K562 (cell line): ENCODE results near the gene FANCC. TPM values are rescaled to one million over a fixed set of nuclear protein-coding genes. Genes with fewer than 3 reads are reported as not detected.

Source experiments
- ATAC-seq: fragments of 200-7000 bp; cut with Tn5 transposase; 3 replicates; pipeline ENCODE4 v1.9.1; 2020; ENCODE audit warnings: moderate library complexity
- BruUV-seq: library from RNA; stranded (reverse); fragments of 400-500 nt; replicated peaks from 2 replicates; lab custom pipeline; 2021; lab: Mats Ljungman, UMichigan
- CTCF ChIA-PET: fragments of 300-600 bp; formaldehyde crosslinking; extraction: SDS; loops from one replicate; lab custom pipeline; 2021; ENCODE audit warnings: low intra/inter-chr PET ratio; lab: Yijun Ruan, JAX
- POLR2A ChIA-PET: fragments of 300-600, 350-650 bp; sonication (Branson Sonifier 250); formaldehyde crosslinking; extraction: SDS; loops from one replicate; lab custom pipeline; 2021; ENCODE audit warnings: antibody characterized with exemption, inconsistent platforms; lab: Yijun Ruan, JAX
- DNase-seq, 4 experiments: peaks; one replicate each; pipeline versions ENCODE4 v3.0.0 to v3.0.0-alpha.2; 2011 to 2018; ENCODE audit warnings: low spot score in 3 of 4, mixed read lengths in 3 of 4; ENCODE audit errors: extremely low read depth in 1 of 4
- FAIRE-seq: peaks from 2 replicates; lab custom pipeline; 2011; peaks lifted over from hg19 to GRCh38; lab: Jason Lieb, UNC
- H2AFZ ChIP-seq: 2 replicates; pipeline ENCODE4 v1.6.0; 2011; ENCODE audit warnings: low read depth, low read length, control low read depth, inconsistent platforms
- H3K27ac ChIP-seq: fragments of 200-600 bp; 3 replicates; pipeline ENCODE4 v1.8.0; 2011; ENCODE audit warnings: low read depth, mild to moderate bottlenecking, control low read depth, inconsistent platforms, low read length, moderate library complexity, mixed read lengths; ENCODE audit errors: extremely low read depth
- H3K27me3 ChIP-seq, 2 experiments: fragments of 300-600 bp in 1 of 2; 2 replicates in 1 of 2; 3 replicates in 1 of 2; pipeline versions ENCODE4 v1.6.0 to v1.8.0; 2011; ENCODE audit warnings: inconsistent platforms in 2 of 2, low read length in 2 of 2, mild to moderate bottlenecking in 1 of 2, mixed read lengths in 1 of 2, moderate library complexity in 1 of 2; ENCODE audit not compliant: control insufficient read depth in 2 of 2, insufficient read depth in 2 of 2
- H3K36me3 ChIP-seq: fragments of 300-600 bp; 3 replicates; pipeline ENCODE4 v1.8.0; 2011; ENCODE audit warnings: mild to moderate bottlenecking, low read length, inconsistent platforms; ENCODE audit not compliant: control insufficient read depth, insufficient read depth
- H3K4me1 ChIP-seq, 2 experiments: fragments of 200-600 bp in 1 of 2; replicated peaks in 1 of 2; 2 replicates in 1 of 2; 3 replicates in 1 of 2; pipeline versions ENCODE4 v1.5.1 to v1.8.0; 2011; ENCODE audit warnings: inconsistent platforms in 2 of 2, low read length in 2 of 2, mild to moderate bottlenecking in 1 of 2, mixed read lengths in 1 of 2, moderate library complexity in 1 of 2; ENCODE audit not compliant: control insufficient read depth in 2 of 2, insufficient read depth in 2 of 2
- H3K4me2 ChIP-seq: 2 replicates; pipeline ENCODE4 v1.6.1; 2011; ENCODE audit warnings: low read length, control low read depth, inconsistent platforms, mixed read lengths; ENCODE audit not compliant: insufficient read depth
- H3K4me3 ChIP-seq: fragments of 200-600 bp; sonication (generic), shearing (Covaris generic); 2 replicates; pipeline ENCODE4 v1.5.1; 2016; ENCODE audit warnings: control low read depth, inconsistent platforms
- H3K79me2 ChIP-seq: fragments of 200-600 bp; 3 replicates; pipeline ENCODE4 v1.8.0; 2011; ENCODE audit warnings: low read length, inconsistent platforms; ENCODE audit not compliant: control insufficient read depth, insufficient read depth
- H3K9ac ChIP-seq, 2 experiments: 2 replicates each; pipeline versions ENCODE4 v1.6.0 to v1.6.1; 2011; ENCODE audit warnings: low read depth in 2 of 2, low read length in 2 of 2, control low read depth in 1 of 2, inconsistent platforms in 1 of 2, mild to moderate bottlenecking in 1 of 2, mixed read lengths in 1 of 2; ENCODE audit not compliant: insufficient read depth in 1 of 2
- H3K9me1 ChIP-seq: one replicate; pipeline ENCODE4 v1.6.0; 2011; ENCODE audit warnings: inconsistent platforms, mild to moderate bottlenecking, low read length, moderate library complexity; ENCODE audit not compliant: control insufficient read depth, insufficient read depth
- H3K9me3 ChIP-seq: replicated peaks from 2 replicates; pipeline ENCODE4 v1.5.1; 2011; ENCODE audit warnings: low read depth, low read length, inconsistent platforms; ENCODE audit not compliant: control insufficient read depth, insufficient read depth
- H4K20me1 ChIP-seq: replicated peaks from 2 replicates; pipeline ENCODE4 v1.6.1; 2011; ENCODE audit warnings: low read length, inconsistent platforms, mixed read lengths; ENCODE audit not compliant: control insufficient read depth, insufficient read depth
- CEBPG ChIP-seq, 3 experiments: fragments of 200-800 bp in 1 of 3; sonication (Bioruptor generic) in 1 of 3; sonication (generic) in 1 of 3; formaldehyde crosslinking in 1 of 3; IDR thresholded peaks in 2 of 3; conservative IDR thresholded peaks in 1 of 3; 2 replicates each; pipeline versions ENCODE4 v1.6.1 to v1.8.0; 2016 to 2022; ENCODE audit warnings: missing compliant biosample characterization in 2 of 3, missing genetic modification characterization in 2 of 3, mild to moderate bottlenecking in 1 of 3, missing genetic modification reagents in 1 of 3
- HOXB6 ChIP-seq: fragments of 250-450 bp; sonication (Bioruptor Pico); IDR thresholded peaks from 2 replicates; pipeline ENCODE4 v1.5.1; 2022; ENCODE audit warnings: mild to moderate bottlenecking, borderline replicate concordance
- MYNN ChIP-seq, 2 experiments: sonication (generic); formaldehyde crosslinking in 1 of 2; IDR thresholded peaks; 2 replicates each; pipeline versions ENCODE4 v1.5.0 to v1.6.1; 2016 to 2020; ENCODE audit warnings: antibody characterized with exemption in 1 of 2, missing genetic modification reagents in 1 of 2
- NRF1 ChIP-seq, 2 experiments: fragments of 450-650 bp; IDR thresholded peaks in 1 of 2; conservative IDR thresholded peaks in 1 of 2; 2 replicates each; pipeline ENCODE4 v1.6.1; 2014; ENCODE audit warnings: mild to moderate bottlenecking in 2 of 2
- POLR2A ChIP-seq: fragments of 450-650 bp; conservative IDR thresholded peaks from 2 replicates; pipeline ENCODE4 v1.6.1; 2016
- RFX5 ChIP-seq: IDR thresholded peaks from 2 replicates; pipeline ENCODE4 v1.6.1; 2011; ENCODE audit warnings: low read depth, mild to moderate bottlenecking, improper control_type of control experiment, low read length
- SRSF9 ChIP-seq: fragments of 200-400 bp; formaldehyde crosslinking; IDR thresholded peaks from 2 replicates; pipeline ENCODE4 v1.6.1; 2017; ENCODE audit warnings: low read depth, low read length, borderline replicate concordance
- TFAM ChIP-seq: fragments of 250-450 bp; sonication (Bioruptor Pico); conservative IDR thresholded peaks from 2 replicates; pipeline ENCODE4 v1.5.0; 2021; ENCODE audit warnings: mild to moderate bottlenecking, moderate library complexity
- ZNF140 ChIP-seq: fragments of 250-450 bp; sonication (Bioruptor Pico); IDR thresholded peaks from 2 replicates; pipeline ENCODE4 v1.8.0; 2021; ENCODE audit warnings: moderate library complexity, mild to moderate bottlenecking, inconsistent platforms
- ZNF217 ChIP-seq: sonication (generic); formaldehyde crosslinking; IDR thresholded peaks from 2 replicates; pipeline ENCODE4 v1.8.0; 2022; ENCODE audit warnings: mild to moderate bottlenecking, missing genetic modification reagents
- WGBS: fragments of 100-300 bp; shearing (Covaris generic); methylation state at CpG from one replicate; pipeline ENCODE4 v1.1.6; 2016; ENCODE audit warnings: low coverage, mixed read lengths; ENCODE audit not compliant: insufficient coverage; ENCODE audit errors: missing lambda C conversion rate; 5-methylcytosine and 5-hydroxymethylcytosine counted together
- in situ Hi-C: fragments of 300-500 bp; cut with MboI; formaldehyde crosslinking; loops from 4 replicates; pipeline ENCODE4 v1.15.0; 2018; ENCODE audit warnings: inconsistent platforms, mixed read lengths
- intact Hi-C: fragments of 100-400 bp; cut with micrococcal nuclease; formaldehyde crosslinking; loops from 2 replicates; pipeline ENCODE4 v1.14.2; 2022
- polyA plus RNA-seq, 8 experiments: library from polyadenylated mRNA; depleted of rRNA in 4 of 8; stranded (reverse) in 5 of 8; unstranded in 3 of 8; fragments of >200 nt; fragmentation: Nextera tagmentation in 2 of 8; fragmentation: Illumina TruSeq in 1 of 8; extraction: Ambion mirVana in 2 of 8; extraction: Trizol in 1 of 8; gene quantifications; 2 replicates each; pipeline versions ENCODE4 v1.2.1 to v1.2.3, GENCODE V29; 2011 to 2014; ENCODE audit warnings: inconsistent platforms in 1 of 8, missing spikeins in 1 of 8
- total RNA-seq, 7 experiments: library from RNA; depleted of rRNA in 6 of 7; stranded (reverse); fragments of >200 nt in 6 of 7; fragmentation: Illumina TruSeq in 2 of 7; extraction: Trizol in 2 of 7; gene quantifications; 2 replicates each; pipeline versions ENCODE4 v1.2.1 to v1.2.3, GENCODE V29; 2011 to 2021; ENCODE audit warnings: low replicate concordance in 1 of 7
- TF ChIP-seq, protein P1 (sequence below): sonication (generic); formaldehyde crosslinking; IDR thresholded peaks from 2 replicates; pipeline ENCODE4 v1.8.0; 2022; ENCODE audit warnings: mild to moderate bottlenecking, missing genetic modification reagents
- TF ChIP-seq, protein P2 (sequence below), 2 experiments: fragments of 450-650 bp; IDR thresholded peaks; 2 replicates each; pipeline ENCODE4 v1.6.1; 2018; ENCODE audit warnings: mild to moderate bottlenecking in 2 of 2, low read depth in 1 of 2; ENCODE audit not compliant: partially characterized antibody in 2 of 2
- TF ChIP-seq, protein P3 (sequence below): IDR thresholded peaks from 2 replicates; pipeline ENCODE4 v1.6.1; 2011; ENCODE audit not compliant: insufficient read length; ENCODE audit errors: extremely low read depth

The FANCC gene
- total and polyA plus RNA-seq, 9 of the 15 experiments (the other 6 are each of a cell fraction or from before 2014, with no cell fraction given) = 4.6 to 18.4 (median 14.2) TPM

DNA sequence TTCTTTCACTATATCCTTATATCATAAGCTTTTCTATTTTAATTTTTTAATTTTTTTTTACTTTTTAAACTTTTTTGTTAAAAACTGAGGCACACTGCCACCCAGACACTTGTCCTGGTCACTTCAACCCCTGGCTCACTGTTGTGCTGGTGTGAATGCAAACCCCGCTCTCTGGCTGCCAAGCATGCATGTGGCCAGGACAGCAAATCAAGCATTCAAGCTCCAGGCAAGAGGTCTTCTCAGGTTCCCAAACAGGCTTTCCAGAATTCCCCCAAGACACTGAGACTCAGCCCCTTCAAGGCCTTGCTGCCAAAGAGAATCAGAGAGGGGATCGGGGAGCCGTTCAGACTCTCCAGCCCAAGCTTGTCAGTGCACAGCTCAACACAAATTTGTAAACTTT, 139.9 kb downstream of the FANCC start:
- Histone ChIP-seq H3K79me2 (no peaks in the 10 kb centered on the region), H3K4me2 (no peak overlapping the region), H3K27ac (no peak overlapping the region), H3K9me1 (no peaks in the 10 kb centered on the region), H3K9me3 (no peaks in the 10 kb centered on the region)
- 88% methylated on average over 3 of the region's 3 CpGs for WGBS
- TF ChIP-seq, protein P1, sequence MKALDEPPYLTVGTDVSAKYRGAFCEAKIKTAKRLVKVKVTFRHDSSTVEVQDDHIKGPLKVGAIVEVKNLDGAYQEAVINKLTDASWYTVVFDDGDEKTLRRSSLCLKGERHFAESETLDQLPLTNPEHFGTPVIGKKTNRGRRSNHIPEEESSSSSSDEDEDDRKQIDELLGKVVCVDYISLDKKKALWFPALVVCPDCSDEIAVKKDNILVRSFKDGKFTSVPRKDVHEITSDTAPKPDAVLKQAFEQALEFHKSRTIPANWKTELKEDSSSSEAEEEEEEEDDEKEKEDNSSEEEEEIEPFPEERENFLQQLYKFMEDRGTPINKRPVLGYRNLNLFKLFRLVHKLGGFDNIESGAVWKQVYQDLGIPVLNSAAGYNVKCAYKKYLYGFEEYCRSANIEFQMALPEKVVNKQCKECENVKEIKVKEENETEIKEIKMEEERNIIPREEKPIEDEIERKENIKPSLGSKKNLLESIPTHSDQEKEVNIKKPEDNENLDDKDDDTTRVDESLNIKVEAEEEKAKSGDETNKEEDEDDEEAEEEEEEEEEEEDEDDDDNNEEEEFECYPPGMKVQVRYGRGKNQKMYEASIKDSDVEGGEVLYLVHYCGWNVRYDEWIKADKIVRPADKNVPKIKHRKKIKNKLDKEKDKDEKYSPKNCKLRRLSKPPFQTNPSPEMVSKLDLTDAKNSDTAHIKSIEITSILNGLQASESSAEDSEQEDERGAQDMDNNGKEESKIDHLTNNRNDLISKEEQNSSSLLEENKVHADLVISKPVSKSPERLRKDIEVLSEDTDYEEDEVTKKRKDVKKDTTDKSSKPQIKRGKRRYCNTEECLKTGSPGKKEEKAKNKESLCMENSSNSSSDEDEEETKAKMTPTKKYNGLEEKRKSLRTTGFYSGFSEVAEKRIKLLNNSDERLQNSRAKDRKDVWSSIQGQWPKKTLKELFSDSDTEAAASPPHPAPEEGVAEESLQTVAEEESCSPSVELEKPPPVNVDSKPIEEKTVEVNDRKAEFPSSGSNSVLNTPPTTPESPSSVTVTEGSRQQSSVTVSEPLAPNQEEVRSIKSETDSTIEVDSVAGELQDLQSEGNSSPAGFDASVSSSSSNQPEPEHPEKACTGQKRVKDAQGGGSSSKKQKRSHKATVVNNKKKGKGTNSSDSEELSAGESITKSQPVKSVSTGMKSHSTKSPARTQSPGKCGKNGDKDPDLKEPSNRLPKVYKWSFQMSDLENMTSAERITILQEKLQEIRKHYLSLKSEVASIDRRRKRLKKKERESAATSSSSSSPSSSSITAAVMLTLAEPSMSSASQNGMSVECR (CRISPR knock-in tag) = no peak
- TF ChIP-seq ZNF140 (CRISPR knock-in tag) (no peak), MYNN (IDR thresholded peaks at IDR 0.05) (no peak), MYNN (CRISPR knock-in tag; IDR thresholded peaks at IDR 0.05) (no peak), ZNF217 (no peak), HOXB6 (CRISPR knock-in tag) (no peak), POLR2A (no peak), NRF1 (conservative IDR thresholded peaks at IDR 0.05 in 1 of 2, IDR thresholded peaks at IDR 0.05 in 1 of 2) (no peak), RFX5 (no peak), TFAM (no peak), CEBPG (CRISPR knock-in tag; IDR thresholded peaks at IDR 0.05) (no peak), CEBPG (tag; conservative IDR thresholded peaks at IDR 0.05 in 1 of 2, IDR thresholded peaks at IDR 0.05 in 1 of 2) (no peak), SRSF9 (no peak)
- TF ChIP-seq, protein P2, sequence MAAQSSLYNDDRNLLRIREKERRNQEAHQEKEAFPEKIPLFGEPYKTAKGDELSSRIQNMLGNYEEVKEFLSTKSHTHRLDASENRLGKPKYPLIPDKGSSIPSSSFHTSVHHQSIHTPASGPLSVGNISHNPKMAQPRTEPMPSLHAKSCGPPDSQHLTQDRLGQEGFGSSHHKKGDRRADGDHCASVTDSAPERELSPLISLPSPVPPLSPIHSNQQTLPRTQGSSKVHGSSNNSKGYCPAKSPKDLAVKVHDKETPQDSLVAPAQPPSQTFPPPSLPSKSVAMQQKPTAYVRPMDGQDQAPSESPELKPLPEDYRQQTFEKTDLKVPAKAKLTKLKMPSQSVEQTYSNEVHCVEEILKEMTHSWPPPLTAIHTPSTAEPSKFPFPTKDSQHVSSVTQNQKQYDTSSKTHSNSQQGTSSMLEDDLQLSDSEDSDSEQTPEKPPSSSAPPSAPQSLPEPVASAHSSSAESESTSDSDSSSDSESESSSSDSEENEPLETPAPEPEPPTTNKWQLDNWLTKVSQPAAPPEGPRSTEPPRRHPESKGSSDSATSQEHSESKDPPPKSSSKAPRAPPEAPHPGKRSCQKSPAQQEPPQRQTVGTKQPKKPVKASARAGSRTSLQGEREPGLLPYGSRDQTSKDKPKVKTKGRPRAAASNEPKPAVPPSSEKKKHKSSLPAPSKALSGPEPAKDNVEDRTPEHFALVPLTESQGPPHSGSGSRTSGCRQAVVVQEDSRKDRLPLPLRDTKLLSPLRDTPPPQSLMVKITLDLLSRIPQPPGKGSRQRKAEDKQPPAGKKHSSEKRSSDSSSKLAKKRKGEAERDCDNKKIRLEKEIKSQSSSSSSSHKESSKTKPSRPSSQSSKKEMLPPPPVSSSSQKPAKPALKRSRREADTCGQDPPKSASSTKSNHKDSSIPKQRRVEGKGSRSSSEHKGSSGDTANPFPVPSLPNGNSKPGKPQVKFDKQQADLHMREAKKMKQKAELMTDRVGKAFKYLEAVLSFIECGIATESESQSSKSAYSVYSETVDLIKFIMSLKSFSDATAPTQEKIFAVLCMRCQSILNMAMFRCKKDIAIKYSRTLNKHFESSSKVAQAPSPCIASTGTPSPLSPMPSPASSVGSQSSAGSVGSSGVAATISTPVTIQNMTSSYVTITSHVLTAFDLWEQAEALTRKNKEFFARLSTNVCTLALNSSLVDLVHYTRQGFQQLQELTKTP (IDR thresholded peaks at IDR 0.05; ENCODE audit: low read depth in 1 of 2, partially characterized antibody in 2 of 2) = no peak
- TF ChIP-seq, protein P3, sequence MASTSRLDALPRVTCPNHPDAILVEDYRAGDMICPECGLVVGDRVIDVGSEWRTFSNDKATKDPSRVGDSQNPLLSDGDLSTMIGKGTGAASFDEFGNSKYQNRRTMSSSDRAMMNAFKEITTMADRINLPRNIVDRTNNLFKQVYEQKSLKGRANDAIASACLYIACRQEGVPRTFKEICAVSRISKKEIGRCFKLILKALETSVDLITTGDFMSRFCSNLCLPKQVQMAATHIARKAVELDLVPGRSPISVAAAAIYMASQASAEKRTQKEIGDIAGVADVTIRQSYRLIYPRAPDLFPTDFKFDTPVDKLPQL = no peak
- TF ChIP-seq, all 486 proteins: peak for 0
- CTCF ChIA-PET = no interaction called here
- BruUV-seq = no TSS peak
- no peak overlapping the region for H2AFZ ChIP-seq
- intact Hi-C loops = no loop called here
- H4K20me1 ChIP-seq = no peaks in the 10 kb centered on the region
- no peak for FAIRE-seq
- no peaks in the 10 kb centered on the region for H3K4me1 ChIP-seq
- H3K4me3 ChIP-seq = no peak overlapping the region
- POLR2A ChIA-PET = no interaction called here
- ATAC-seq = no peak
- no peaks in the 10 kb centered on the region for H3K36me3 ChIP-seq
- H3K27me3 ChIP-seq = no peaks in the 10 kb centered on the region
- no peak overlapping the region for H3K9ac ChIP-seq
- in situ Hi-C loops = no loop called here
- no peak for DNase-seq
